GM19035 (cell line): ENCODE data around the gene DKKL1.

Source experiments
- ATAC-seq: cut with Tn5 transposase; IDR thresholded peaks from one replicate; pipeline ENCODE4 v1.9.1; 2021; ENCODE audit not compliant: unreplicated experiment

Gene DKKL1

GRCh38 chr19:49395581-49396407 lies 32.1 kb downstream of the DKKL1 start:
- no peak for ATAC-seq

GRCh38 chr19:49396738-49397505 lies 33.2 kb downstream of the DKKL1 start:
- no peak for ATAC-seq

DNA sequence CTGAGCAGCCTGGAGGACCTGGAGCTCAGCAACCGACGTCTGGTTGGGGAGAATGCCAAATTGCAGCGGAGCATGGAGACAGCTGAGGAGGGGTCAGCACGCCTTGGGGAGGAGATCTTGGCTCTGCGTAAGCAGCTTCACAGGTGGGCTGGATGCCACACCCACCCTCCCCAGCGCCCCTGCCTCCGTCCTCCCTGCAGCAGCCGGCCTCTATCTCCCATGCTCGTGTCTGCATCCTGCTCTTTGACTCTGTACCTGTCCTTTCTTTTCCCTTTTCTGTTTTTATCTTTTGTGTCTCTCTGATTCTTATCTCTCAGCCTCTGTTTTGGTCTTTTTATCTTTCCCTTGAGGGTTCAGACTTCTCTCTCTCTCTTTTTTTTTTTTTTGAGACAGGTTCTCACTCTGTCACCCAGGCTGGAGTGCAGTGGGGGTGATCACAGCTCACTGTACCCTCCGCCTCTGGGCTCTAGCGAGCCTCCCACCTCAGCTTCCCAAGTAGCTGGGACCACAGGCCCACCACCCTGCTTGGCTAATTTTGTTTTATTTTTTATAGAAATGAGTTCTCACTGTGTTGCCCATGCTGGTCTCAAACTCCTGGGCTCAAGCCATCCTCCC lies 34.4 kb downstream of the DKKL1 start:
- ATAC-seq = no peak

- ATAC-seq = no peak
Measured at GRCh38 chr19:49398931-49399330, 35.3 kb downstream of the DKKL1 start.

GRCh38 chr19:49400029-49400428 lies 36.4 kb downstream of the DKKL1 start:
- ATAC-seq = no peak

DNA sequence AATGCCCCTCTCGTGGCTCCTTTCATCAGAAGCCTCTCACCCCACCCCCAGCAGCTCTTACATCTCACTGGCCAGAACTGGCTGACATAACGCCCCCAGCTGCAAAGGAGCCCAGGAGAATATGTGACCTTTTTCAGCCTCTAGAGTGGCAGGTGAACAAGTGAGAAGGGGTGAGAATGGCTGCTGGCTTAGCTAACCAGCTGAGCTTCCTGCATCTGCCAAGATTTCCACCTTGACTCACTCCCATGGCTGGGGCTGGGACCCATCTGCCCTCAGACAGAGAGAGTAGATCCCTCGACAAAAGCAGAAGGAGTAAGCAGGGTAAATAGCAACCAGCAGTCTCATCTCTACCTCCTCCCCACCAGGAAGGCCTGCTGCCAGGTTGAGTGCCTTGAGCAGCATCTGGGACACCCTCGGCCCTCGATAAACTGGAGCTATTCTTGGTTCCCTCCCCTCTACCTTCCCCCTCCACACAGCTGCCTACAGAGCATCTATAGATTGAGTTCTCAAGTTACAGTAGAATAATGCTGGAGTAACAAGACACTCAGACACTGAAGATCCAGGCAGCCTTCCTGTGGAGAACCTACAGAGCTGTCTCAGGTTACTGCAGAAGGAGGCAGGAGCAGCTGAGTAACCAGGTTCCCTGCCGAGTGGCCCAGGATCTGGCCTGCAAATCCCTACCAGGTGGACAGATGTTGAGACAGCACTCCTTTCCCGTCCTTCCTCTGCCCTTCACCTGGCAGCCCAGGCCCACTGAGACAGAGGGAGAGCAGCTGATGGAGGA lies 39.9 kb downstream of the DKKL1 start:
- no peak for ATAC-seq

DNA sequence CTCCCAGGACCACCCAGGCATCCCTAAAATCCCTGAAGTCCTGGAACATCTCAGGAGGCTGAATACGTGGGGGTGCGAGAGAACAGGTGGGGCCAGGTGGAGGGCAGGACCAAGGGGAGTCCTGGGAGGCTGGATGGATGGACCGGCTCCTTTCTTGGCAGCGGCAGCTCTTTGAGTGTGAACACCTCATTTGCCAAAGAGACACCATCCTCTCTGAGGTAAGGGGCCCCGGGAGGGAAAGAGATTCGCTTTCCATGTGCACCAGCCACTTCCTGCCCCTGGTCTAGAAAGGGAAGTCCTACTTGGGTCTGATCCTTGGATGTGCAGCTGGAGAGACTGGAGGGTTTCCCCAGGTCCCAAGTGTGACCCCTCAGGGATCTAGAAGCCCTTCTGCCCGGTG lies 43.4 kb downstream of the DKKL1 start:
- no peak for ATAC-seq

GRCh38 chr19:49407482-49408015 lies 43.9 kb downstream of the DKKL1 start:
- ATAC-seq = no peak

DNA sequence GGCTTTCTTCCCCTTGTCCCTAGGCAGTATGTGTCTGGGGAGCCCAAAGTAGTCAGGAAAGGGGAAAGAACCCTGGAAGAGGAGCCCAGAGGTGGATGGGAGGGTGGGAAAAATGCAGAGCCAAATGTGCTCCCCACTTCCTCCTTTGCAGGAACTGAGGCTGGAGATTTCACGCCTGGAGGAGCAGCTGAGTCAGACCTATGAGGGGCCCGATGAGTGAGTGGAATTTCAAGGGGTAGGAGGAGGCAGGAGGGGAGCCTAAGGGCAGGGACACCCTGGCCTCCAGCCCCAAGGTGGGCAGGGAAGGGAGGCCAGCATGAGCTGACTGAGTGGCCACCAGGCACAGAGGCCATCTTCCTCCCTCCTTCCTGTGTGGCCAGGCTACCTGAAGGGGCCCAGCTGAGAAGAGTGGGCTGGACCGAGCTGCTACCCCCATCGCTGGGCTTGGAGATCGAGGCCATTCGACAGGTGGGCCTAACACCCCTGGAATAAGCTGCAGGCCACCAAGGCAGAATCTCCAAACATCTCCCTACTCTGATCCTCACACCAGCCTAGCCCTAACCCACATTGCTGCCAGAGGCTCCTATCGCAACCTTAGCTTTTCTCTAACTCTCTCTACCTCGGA lies 45.3 kb downstream of the DKKL1 start:
- no peak for ATAC-seq

GRCh38 chr19:49409441-49410029 lies 45.9 kb downstream of the DKKL1 start:
- ATAC-seq = no peak

DNA sequence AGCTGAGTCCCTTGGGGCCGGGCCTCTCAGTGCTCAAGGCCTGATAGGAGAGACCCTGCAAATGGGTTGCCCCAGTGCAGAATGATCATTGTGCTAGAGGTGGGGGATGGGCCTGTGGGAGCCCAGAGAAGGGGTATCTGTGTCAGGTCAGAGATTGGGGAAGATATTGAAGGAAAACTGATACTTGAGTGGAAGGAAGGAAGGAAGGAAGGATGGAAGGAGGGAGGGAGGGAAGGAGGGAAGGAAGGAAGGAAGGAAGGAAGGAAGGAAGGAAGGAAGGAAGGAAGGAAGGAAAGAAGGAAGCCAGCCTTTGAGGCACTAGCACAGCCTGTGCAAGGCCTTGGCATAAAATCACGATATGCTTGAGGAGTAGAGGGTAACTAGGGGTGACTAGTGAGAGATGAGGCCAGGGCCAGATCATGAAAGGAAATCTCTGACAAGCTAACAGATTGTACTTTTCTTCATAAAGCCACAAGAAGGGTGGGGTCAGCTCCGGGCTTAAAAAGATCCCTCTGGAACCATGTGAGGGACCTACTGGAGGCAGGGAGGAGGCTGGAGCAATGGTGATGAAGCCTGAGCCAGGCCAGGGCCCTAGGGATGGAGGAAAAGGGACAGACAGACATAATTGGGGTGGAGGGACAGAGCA lies 48.1 kb downstream of the DKKL1 start:
- ATAC-seq = no peak

GRCh38 chr19:49413348-49413747 lies 49.7 kb downstream of the DKKL1 start:
- ATAC-seq = no peak

GRCh38 chr19:49414256-49414655 lies 50.6 kb downstream of the DKKL1 start:
- no peak for ATAC-seq

DNA sequence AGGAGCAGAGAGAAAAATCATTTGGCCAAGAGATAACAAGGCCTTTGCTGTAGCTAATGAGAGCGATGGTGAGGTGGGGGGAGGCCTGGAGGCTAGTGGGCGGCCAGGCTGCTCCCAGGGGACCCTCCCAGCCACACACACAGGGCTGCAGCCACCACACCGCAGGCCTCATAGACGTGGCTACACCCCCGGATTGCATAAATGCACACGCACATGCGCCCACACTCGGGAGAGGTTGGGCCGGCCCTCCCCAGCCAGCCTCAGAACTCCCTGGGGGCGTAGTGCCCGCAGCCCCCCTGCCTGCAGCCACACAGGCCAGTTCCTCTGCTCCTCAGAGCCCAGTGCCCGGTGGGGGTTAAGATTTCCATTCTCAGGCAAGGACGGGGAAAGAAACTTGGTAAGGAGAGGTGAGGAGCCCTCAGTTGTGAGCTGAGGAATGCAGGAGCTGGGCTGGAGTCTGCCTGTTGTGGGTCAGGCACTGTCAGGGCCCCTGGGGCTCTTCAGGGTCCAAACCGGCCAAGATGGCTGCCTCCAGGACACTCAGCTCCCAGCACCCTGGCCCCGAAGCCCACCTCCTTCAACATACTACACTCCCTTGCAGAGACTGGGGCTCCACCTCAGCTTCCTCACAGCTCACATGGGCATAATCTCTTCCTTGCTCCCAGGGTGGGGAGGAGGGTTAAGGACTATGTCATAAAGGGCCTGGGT lies 51.6 kb downstream of the DKKL1 start:
- no peak for ATAC-seq

DNA sequence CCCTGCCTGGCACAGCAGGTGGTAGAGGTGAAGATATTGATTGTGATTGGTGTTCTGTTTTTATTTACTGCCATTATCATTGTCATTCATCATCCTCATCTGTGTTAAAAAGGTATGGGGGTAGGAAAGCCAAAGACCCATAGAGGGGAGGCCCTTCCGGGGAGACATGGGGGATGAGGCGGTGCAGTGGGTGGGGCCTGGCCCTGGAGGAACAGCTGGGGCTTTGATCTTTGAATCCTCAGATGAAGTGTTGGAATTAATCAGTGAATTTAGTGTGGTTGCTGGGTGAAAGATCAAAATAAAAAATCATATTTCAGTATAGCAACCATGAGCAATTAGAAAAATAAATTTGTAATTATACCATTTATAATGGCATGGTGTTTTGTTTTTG lies 52.1 kb downstream of the DKKL1 start:
- ATAC-seq = no peak

DNA sequence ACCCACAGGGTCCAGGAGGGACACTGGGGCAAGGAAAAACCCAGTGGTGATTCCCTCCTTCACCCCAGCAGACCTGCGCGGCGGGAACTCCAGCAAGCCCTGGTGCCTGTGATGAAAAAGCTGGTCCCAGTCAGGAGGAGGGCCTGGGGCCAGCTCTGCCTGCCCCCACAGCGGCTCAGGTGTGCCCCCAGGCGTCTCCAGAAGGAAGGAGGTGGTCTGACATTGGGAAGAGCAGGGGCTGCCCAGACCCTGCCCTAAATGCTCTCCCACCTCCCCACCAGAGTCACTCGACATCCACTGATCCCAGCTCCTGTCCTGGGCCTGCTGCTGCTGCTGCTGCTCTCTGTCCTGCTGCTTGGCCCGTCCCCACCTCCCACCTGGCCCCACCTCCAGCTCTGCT lies 53.4 kb downstream of the DKKL1 start:
- ATAC-seq = no peak

DNA sequence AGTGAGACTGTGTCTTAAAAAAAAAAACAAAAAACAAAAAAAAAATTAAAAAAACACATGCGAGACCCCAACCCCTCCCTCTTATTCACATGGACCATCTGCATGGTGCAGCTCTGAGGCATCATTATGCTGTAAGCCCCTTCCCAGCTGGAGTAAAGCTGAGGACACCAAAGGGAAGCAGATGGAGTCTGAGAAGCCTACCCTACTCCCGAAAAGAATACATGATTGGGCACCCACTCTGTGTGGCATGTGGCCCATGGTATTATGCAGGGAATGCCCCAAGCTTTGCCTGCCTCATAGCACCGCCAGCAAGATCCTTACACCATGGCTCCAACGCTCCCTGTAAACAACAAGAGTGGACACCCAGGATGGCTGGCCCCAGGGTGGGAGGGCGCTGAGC lies 54.8 kb downstream of the DKKL1 start:
- no peak for ATAC-seq

GRCh38 chr19:49419173-49419572 lies 55.5 kb downstream of the DKKL1 start:
- no peak for ATAC-seq

GRCh38 chr19:49420227-49420626 lies 56.5 kb downstream of the DKKL1 start:
- no peak for ATAC-seq
